Esophagus muscularis mucosa (tissue), 4 donors: Measurements from ENCODE around the gene NRXN3. TPM values are rescaled to one million over a fixed set of nuclear protein-coding genes. Genes with fewer than 3 reads are reported as not detected.

Experiments used
- DNase-seq: peaks from one replicate; pipeline ENCODE4 v3.0.0-alpha.2; 2017; ENCODE audit errors: extremely low spot score
- H3K27ac ChIP-seq, 4 donors: fragments of 200-600 bp; sonication (generic); replicated peaks in 1 of 4; 1 replicate in 3 of 4; 2 replicates in 1 of 4; pipeline ENCODE4 v1.5.1; 2016 to 2019; ENCODE audit warnings: mild to moderate bottlenecking in 1 of 4
- H3K27me3 ChIP-seq, 4 donors: fragments of 200-600 bp; sonication (generic); one replicate each; pipeline versions ENCODE4 v1.5.1 to v1.6.0; 2016 to 2019
- H3K36me3 ChIP-seq, 4 donors: fragments of 200-600 bp; sonication (generic); one replicate each; pipeline ENCODE4 v1.5.1; 2016 to 2019
- H3K4me1 ChIP-seq, 4 donors: fragments of 200-600 bp; sonication (generic); one replicate each; pipeline ENCODE4 v1.5.1; 2016 to 2019
- H3K4me3 ChIP-seq, 4 donors: fragments of 200-600 bp; sonication (generic); 1 replicate in 2 of 4; 2 replicates in 2 of 4; pipeline ENCODE4 v1.5.1; 2016 to 2019; ENCODE audit warnings: mild to moderate bottlenecking in 4 of 4, moderate library complexity in 1 of 4
- H3K9me3 ChIP-seq, 4 donors: fragments of 200-600 bp; sonication (generic); 1 replicate in 3 of 4; 2 replicates in 1 of 4; pipeline ENCODE4 v1.5.1; 2016 to 2019
- CTCF ChIP-seq, 3 experiments: fragments of 200-600 bp in 2 of 3; fragments of 450-650 bp in 1 of 3; sonication (generic) in 2 of 3; IDR thresholded peaks; one replicate each; pipeline ENCODE4 v1.5.1; 2017 to 2019; ENCODE audit warnings: antibody characterized with exemption in 3 of 3, mild to moderate bottlenecking in 2 of 3, moderate library complexity in 1 of 3
- EP300 ChIP-seq: sonication (generic); formaldehyde crosslinking; IDR thresholded peaks from one replicate; pipeline ENCODE4 v1.6.1; 2017; ENCODE audit warnings: antibody characterized with exemption
- POLR2A ChIP-seq: fragments of 450-650 bp; IDR thresholded peaks from one replicate; pipeline ENCODE4 v1.6.1; 2017; ENCODE audit warnings: antibody characterized with exemption, moderate library complexity, mild to moderate bottlenecking, low read depth
- POLR2AphosphoS5 ChIP-seq, 2 donors: sonication (generic); formaldehyde crosslinking; IDR thresholded peaks; one replicate each; pipeline ENCODE4 v1.6.1; 2017; ENCODE audit warnings: antibody characterized with exemption in 2 of 2
- WGBS: methylation state at CpG from one replicate; pipeline ENCODE4 v1.1.5; 2018; 5-methylcytosine and 5-hydroxymethylcytosine counted together
- intact Hi-C: fragments of 100-400 bp; cut with DNase I; formaldehyde crosslinking; loops from one replicate; pipeline ENCODE4 v1.15.1; 2023
- total RNA-seq, 4 donors: library from RNA; depleted of rRNA; stranded (reverse); fragments of >200 nt; gene quantifications; one replicate each; pipeline versions ENCODE4 v1.1.0 to v1.2.1, GENCODE V29; 2016

The NRXN3 gene
- total RNA-seq, 4 donors from 2014 or later, result 71.1 to 159 (median 122) TPM

- 82% methylated on average over 1 of the region's 1 CpG for WGBS
- H3K4me3 ChIP-seq, result no peak overlapping the region
- no peaks in the 10 kb centered on the region for H3K36me3 ChIP-seq
- no peak for TF ChIP-seq CTCF (IDR thresholded peaks at IDR 0.05)
- TF ChIP-seq POLR2A, result no peak
- TF ChIP-seq EP300, result no peak
- no peak for TF ChIP-seq POLR2AphosphoS5 (IDR thresholded peaks at IDR 0.05)
- H3K27ac ChIP-seq, result no peak overlapping the region
- H3K27me3 ChIP-seq, result no peaks in the 10 kb centered on the region
- H3K4me1 ChIP-seq, result peaks cover 3 to 59% (median 45%) of the 10 kb centered on the region in 4 donors
- intact Hi-C loops, result no loop called here
- no peaks in the 10 kb centered on the region for H3K9me3 ChIP-seq
- DNase-seq, result no peak
These were observed 1370.2 kb downstream of the NRXN3 start for GRCh38 chr14:79540394-79540793.

- intact Hi-C loops, result no loop called here
- no peaks in the 10 kb centered on the region for H3K9me3 ChIP-seq
- H3K36me3 ChIP-seq, result no peaks in the 10 kb centered on the region
- peak overlapping the region in 2 of 4 donors; percentile 33 to 52 for H3K27ac ChIP-seq
- 54% methylated on average over 3 of the region's 3 CpGs for WGBS
- no peaks in the 10 kb centered on the region for H3K27me3 ChIP-seq
- no peak for DNase-seq
- TF ChIP-seq EP300 (no peak), POLR2A (no peak), POLR2AphosphoS5 (IDR thresholded peaks at IDR 0.05) (no peak), CTCF (IDR thresholded peaks at IDR 0.05) (no peak)
- H3K4me3 ChIP-seq, result no peak overlapping the region
- peaks cover 3 to 66% (median 52%) of the 10 kb centered on the region in 4 donors for H3K4me1 ChIP-seq
These were observed 1371.9 kb downstream of the NRXN3 start for GRCh38 chr14:79542121-79542520.

- Histone ChIP-seq H3K9me3 (no peaks in the 10 kb centered on the region), H3K27me3 (no peaks in the 10 kb centered on the region), H3K27ac (peak overlapping the region in 1 of 4 donors; percentile 33), H3K4me1 (peaks cover 3 to 68% (median 53%) of the 10 kb centered on the region in 4 donors), H3K36me3 (no peaks in the 10 kb centered on the region), H3K4me3 (no peak overlapping the region)
- WGBS, result 70% methylated on average over 1 of the region's 1 CpG
- no peak for DNase-seq
- TF ChIP-seq CTCF (IDR thresholded peaks at IDR 0.05), result no peak
- no peak for TF ChIP-seq POLR2A
- no peak for TF ChIP-seq POLR2AphosphoS5 (IDR thresholded peaks at IDR 0.05)
- TF ChIP-seq EP300, result no peak
- intact Hi-C loops, result no loop called here
These were observed 1373.2 kb downstream of the NRXN3 start for GRCh38 chr14:79543348-79543747.

- Histone ChIP-seq H3K27me3 (no peaks in the 10 kb centered on the region), H3K27ac (peak overlapping the region in 1 of 4 donors; percentile 6), H3K9me3 (no peaks in the 10 kb centered on the region), H3K36me3 (no peaks in the 10 kb centered on the region), H3K4me3 (no peak overlapping the region), H3K4me1 (peaks cover 3 to 63% (median 49%) of the 10 kb centered on the region in 4 donors)
- intact Hi-C loops, result no loop called here
- 65% methylated on average over 7 of the region's 7 CpGs for WGBS
- peak in 2 of 3 experiments; percentile 13 to 30 for TF ChIP-seq CTCF (IDR thresholded peaks at IDR 0.05)
- TF ChIP-seq POLR2A, result no peak
- no peak for TF ChIP-seq EP300
- no peak for DNase-seq
These were observed 1374.0 kb downstream of the NRXN3 start for GRCh38 chr14:79543967-79544697.

GRCh38 chr14:79544698-79545070 lies 1374.5 kb downstream of the NRXN3 start:
- Histone ChIP-seq H3K4me3 (no peak overlapping the region), H3K27me3 (no peaks in the 10 kb centered on the region), H3K9me3 (no peaks in the 10 kb centered on the region), H3K4me1 (peaks cover 3 to 57% (median 47%) of the 10 kb centered on the region in 4 donors), H3K27ac (peak overlapping the region in 1 of 4 donors; percentile 6), H3K36me3 (no peaks in the 10 kb centered on the region)
- intact Hi-C loops, result no loop called here
- TF ChIP-seq EP300 (no peak), CTCF (IDR thresholded peaks at IDR 0.05) (no peak), POLR2A (no peak), POLR2AphosphoS5 (IDR thresholded peaks at IDR 0.05) (no peak)
- no peak for DNase-seq
- 25% methylated on average over 1 of the region's 1 CpG for WGBS
